Measurements from ENCODE around the gene ID1. TPM values are rescaled to one million over a fixed set of nuclear protein-coding genes. Genes with fewer than 3 reads are reported as not detected.
A peak's percentile ranks its signal among the peaks of the same experiment; 100 is the strongest.
"Not testable (repeated sequence)": the region's sequence is repeated elsewhere in the genome, so short reads cannot be mapped to it uniquely, and the experiment has no call there.

ID1 gene
- total and polyA plus RNA-seq, 2 donors, result 500 to 683 TPM

DNA sequence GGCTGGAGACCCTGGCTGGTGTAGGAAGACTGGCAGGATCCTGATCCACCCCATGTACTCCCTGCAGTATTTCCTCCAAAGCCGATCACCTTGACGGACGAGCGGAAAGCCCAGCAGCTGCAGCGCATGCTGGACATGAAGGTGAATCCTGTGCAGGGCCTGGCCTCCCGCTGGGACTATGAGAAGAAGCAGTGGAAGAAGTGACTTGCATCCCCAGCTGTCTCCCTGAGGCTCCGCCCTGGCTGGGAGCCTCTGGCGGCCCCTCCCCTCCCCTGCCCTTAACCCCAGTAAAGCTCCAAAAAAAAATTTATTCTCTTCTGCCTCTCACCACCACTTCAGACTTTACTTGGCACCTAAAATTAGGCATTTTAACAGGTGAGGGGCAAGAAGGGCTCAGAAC is 39.6 kb downstream of the ID1 start:
- no peaks in the 10 kb centered on the region for H3K36me3 ChIP-seq (ENCODE audit: insufficient read depth)
- H3K27ac ChIP-seq (ENCODE audit: low read depth), result no peak overlapping the region
- DNase-seq (ENCODE audit: extremely low spot score), result no peak
- WGBS, result 55% methylated on average over 8 of the region's 8 CpGs
- H3K4me3 ChIP-seq (ENCODE audit: low read depth, low read length), result no peak overlapping the region
- no peaks in the 10 kb centered on the region for H3K4me1 ChIP-seq (ENCODE audit: insufficient read depth)

DNA sequence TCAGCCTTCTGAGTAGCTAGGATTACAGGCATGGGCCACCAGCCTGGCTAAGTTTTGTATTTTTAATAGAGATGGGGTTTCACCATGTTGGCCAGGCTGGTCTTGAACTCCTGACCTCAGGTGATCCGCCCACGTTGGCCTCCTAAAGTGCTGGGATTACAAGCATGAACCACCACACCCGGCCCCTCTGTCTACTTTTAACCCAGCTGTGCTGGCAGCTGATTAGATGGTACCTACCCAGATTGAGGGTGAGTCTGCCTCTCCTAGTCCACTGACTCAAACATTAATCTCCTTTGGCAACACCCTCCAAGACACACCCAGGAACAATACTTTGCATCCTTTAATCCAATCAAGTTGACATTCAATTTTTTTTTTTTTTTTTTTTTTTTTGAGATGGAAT is 43.0 kb downstream of the ID1 start:
- not testable (repeated sequence) for H3K4me1 ChIP-seq (ENCODE audit: insufficient read depth); H3K4me3 ChIP-seq (ENCODE audit: low read depth, low read length); H3K36me3 ChIP-seq (ENCODE audit: insufficient read depth); DNase-seq (ENCODE audit: extremely low spot score); H3K27ac ChIP-seq (ENCODE audit: low read depth)
- WGBS, result 76% methylated on average over 3 of the region's 3 CpGs

DNA sequence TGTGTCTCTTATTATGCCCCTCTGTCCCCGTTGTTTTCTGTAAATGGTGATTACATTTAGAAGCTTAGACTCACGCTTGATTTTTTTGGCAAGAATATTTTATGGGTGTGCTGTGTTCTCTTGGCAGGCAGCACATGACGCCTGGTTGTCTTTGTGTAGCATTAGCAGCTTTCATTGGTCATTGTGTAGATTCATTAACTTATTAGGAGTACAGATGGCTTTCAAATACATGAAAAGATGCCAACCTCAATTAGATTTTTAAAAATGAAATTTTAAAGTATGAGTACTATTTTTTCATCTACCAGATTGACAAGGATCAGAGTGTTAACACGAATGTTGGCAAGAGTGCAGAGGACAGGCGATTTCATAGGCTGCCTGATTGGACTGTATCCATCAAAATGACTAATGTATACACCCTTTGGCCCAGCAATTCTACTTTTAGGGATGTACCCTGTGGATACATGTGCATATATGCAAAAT is 47.9 kb downstream of the ID1 start:
- peak; percentile 66 for DNase-seq (ENCODE audit: extremely low spot score)
- WGBS, result 16% methylated on average over 5 of the region's 5 CpGs
- H3K4me3 ChIP-seq (ENCODE audit: low read depth, low read length), result no peak overlapping the region
- H3K4me1 ChIP-seq (ENCODE audit: insufficient read depth), result no peaks in the 10 kb centered on the region
- no peak overlapping the region for H3K27ac ChIP-seq (ENCODE audit: low read depth)
- H3K36me3 ChIP-seq (ENCODE audit: insufficient read depth), result no peaks in the 10 kb centered on the region

DNA sequence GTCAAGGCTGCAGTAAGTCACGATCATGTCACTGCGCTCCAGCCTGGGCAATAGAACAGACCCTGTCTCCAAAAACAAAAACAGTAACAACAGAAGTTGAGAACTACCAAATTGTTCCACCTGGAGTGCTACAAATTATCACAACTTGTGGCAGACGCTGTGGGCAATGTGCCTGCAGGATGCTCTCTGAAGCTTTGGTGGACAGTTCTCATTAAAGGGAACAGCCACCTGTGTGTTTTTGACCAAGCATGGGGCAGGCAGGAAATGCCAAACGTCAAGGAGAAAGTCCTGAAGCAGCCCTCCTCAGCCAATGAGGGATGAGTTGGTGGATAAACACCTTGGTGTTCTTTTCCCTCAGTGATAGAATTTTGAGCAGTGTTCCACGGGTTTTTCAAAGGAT is 48.5 kb downstream of the ID1 start:
- no peak overlapping the region for H3K4me3 ChIP-seq (ENCODE audit: low read depth, low read length)
- H3K27ac ChIP-seq (ENCODE audit: low read depth), result no peak overlapping the region
- DNase-seq (ENCODE audit: extremely low spot score), result no peak
- WGBS, result 40% methylated on average over 5 of the region's 5 CpGs
- no peaks in the 10 kb centered on the region for H3K4me1 ChIP-seq (ENCODE audit: insufficient read depth)
- no peaks in the 10 kb centered on the region for H3K36me3 ChIP-seq (ENCODE audit: insufficient read depth)

DNA sequence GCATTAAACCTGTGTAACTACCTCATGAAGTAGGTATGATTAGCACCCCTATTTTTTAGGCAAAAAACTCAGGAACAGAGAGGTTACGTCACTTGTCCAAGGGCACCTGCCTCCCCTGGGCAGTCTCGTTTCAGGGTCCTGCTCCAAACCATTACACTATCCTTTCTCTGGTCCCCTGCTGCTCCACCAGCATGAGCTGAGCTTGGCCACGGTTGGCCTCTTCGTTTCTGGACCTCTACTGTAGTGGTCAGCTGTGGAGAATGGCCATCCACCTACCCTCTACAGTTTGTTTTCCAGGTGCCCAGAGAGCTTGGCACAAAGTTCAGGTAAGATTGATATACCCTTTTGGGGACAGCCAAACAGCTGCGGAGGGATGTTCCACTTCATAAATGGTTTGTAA is 49.4 kb downstream of the ID1 start:
- H3K4me3 ChIP-seq (ENCODE audit: low read depth, low read length), result no peak overlapping the region

More for the DNA sequence above, 49.4 kb downstream of the ID1 start:
- Histone ChIP-seq H3K4me1 (ENCODE audit: insufficient read depth) (no peaks in the 10 kb centered on the region), H3K36me3 (ENCODE audit: insufficient read depth) (no peaks in the 10 kb centered on the region), H3K27ac (ENCODE audit: low read depth) (no peak overlapping the region)
- no peak for DNase-seq (ENCODE audit: extremely low spot score)
- WGBS, result 78% methylated on average over 5 of the region's 5 CpGs

Small RNA genes lying within 50 kb of the gene (small RNA-seq; reads per million reads assigned to genes)
- gene MIR3193, result 0.09 reads per million

Other genes with a start within 250 kb of the ID1 start
- gene DEFB118, start 236.7 kb upstream of the ID1 start, total RNA-seq, result not detected
- gene DEFB118, start 236.7 kb upstream of the ID1 start, polyA plus RNA-seq, result not detected
- not detected for gene DEFB119, start 214.7 kb upstream of the ID1 start, total RNA-seq
- gene DEFB119, start 214.7 kb upstream of the ID1 start, polyA plus RNA-seq, result not detected
- not detected for gene DEFB121, start 199.1 kb upstream of the ID1 start, total RNA-seq
- not detected for gene DEFB121, start 199.1 kb upstream of the ID1 start, polyA plus RNA-seq
- not detected for gene DEFB123, start 164.7 kb upstream of the ID1 start, total RNA-seq
- not detected for gene DEFB123, start 164.7 kb upstream of the ID1 start, polyA plus RNA-seq
- not detected for gene DEFB124, start 130.2 kb upstream of the ID1 start, total RNA-seq
- 0.52 TPM for gene DEFB124, start 130.2 kb upstream of the ID1 start, polyA plus RNA-seq
- gene REM1, start 130.0 kb upstream of the ID1 start, total RNA-seq, result 4.1 TPM
- gene REM1, start 130.0 kb upstream of the ID1 start, polyA plus RNA-seq, result 4.8 TPM
- gene HM13, start 90.8 kb upstream of the ID1 start, total RNA-seq, result 48.8 TPM
- 90.4 TPM for gene HM13, start 90.8 kb upstream of the ID1 start, polyA plus RNA-seq
- 4.8 TPM for gene COX4I2, start 32.6 kb downstream of the ID1 start, total RNA-seq
- gene COX4I2, start 32.6 kb downstream of the ID1 start, polyA plus RNA-seq, result 10.1 TPM
- gene BCL2L1, start 117.6 kb downstream of the ID1 start, total RNA-seq, result 24.2 TPM
- 61.3 TPM for gene BCL2L1, start 117.6 kb downstream of the ID1 start, polyA plus RNA-seq
- gene TPX2, start 134.0 kb downstream of the ID1 start, total RNA-seq, result 22.7 TPM
- gene TPX2, start 134.0 kb downstream of the ID1 start, polyA plus RNA-seq, result 0.84 TPM
- 1.7 TPM for gene MYLK2, start 214.1 kb downstream of the ID1 start, total RNA-seq
- gene MYLK2, start 214.1 kb downstream of the ID1 start, polyA plus RNA-seq, result not detected
- 4.7 TPM for gene FOXS1, start 240.3 kb downstream of the ID1 start, total RNA-seq
- gene FOXS1, start 240.3 kb downstream of the ID1 start, polyA plus RNA-seq, result 1.7 TPM

Data from urinary bladder (tissue), 4 donors.